UCSD-AML1 (cell line): ENCODE data around the gene ABCG1.
"Not testable (repeated sequence)": the region's sequence is repeated elsewhere in the genome, so short reads cannot be mapped to it uniquely, and the experiment has no call there.

ENCODE experiments used
- DNase-seq: peaks from one replicate; lab custom pipeline; 2025; ENCODE audit not compliant: unreplicated experiment; lab: John Stamatoyannopoulos, UW

ABCG1 gene

DNA sequence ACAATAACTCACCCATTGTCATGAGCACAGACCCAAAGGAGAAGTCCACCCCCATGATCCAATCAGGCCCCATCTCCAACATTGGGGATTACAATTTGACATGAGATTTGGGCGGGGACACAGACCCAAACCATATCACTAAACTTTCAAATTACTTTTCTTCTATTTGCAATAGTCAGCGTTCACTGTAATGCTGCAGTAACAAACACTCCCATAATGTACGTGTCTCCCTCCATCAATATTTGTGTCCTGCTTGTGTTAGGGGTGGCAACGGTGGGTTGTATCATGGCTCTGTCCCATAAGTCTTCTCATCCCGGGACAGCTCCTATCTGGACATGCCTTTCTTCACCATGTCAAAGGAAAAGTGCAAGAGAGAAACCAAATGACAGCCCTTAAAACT, 70.0 kb downstream of the ABCG1 start:
- no peak for DNase-seq

DNA sequence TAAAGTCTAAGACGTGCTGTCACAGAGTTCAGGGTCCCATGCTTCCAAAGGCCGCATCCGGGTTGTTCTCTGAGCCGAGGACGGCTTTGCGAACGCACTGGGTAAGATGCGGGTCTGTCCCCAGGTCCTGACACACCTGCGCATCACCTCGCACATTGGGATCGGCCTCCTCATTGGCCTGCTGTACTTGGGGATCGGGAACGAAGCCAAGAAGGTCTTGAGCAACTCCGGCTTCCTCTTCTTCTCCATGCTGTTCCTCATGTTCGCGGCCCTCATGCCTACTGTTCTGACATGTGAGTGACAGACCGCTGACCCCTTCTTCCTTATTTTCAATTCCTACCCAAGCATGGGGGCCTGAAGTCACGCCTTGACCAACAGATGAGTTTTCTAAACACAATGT, 71.0 kb downstream of the ABCG1 start:
- DNase-seq, result no peak

DNA sequence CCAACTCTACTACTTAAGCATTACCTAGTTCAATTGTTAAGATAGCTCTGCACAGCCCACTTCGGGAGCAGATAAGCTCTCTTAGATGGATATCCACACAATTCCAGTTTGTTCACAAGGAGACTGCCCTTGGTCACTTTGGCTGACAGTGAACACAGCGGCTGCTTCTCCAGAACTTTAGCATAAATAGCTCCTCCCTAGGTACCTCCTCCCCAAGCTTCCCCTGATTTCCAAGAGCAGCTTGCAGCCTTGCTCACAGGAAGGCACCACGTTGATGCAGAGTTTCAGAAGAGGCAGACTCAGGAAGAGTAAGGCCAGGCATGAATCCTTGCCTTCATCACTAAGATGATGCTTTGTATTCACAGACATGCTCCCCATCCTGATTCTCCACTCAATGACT, 71.6 kb downstream of the ABCG1 start:
- DNase-seq, result no peak

DNA sequence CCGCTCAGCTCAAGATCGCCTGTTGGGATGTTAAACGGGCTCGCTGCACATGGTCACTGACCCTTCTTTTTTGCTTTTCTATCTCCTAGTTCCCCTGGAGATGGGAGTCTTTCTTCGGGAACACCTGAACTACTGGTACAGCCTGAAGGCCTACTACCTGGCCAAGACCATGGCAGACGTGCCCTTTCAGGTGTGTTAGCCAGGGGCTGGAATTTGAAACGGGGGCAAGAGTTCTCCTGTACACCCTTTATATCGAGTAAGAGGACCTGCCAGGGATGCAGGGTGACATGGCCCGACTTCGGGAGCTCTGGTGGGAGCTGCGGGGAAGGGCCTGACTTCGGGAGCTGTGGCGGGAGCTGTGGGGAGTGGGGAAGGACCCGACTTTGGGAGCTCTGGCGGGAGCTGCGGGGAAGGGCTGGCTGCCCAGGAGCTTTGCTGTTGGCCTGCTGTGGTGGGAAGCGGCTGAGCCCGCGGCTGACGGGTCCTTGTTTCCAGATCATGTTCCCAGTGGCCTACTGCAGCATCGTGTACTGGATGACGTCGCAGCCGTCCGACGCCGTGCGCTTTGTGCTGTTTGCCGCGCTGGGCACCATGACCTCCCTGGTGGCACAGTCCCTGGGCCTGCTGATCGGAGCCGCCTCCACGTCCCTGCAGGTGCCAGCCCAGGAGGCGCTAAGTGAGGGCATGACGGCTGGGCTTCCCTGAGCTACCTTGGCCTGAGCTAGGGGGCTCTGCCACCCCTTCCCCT, 72.2 kb downstream of the ABCG1 start:
- no peak for DNase-seq

DNA sequence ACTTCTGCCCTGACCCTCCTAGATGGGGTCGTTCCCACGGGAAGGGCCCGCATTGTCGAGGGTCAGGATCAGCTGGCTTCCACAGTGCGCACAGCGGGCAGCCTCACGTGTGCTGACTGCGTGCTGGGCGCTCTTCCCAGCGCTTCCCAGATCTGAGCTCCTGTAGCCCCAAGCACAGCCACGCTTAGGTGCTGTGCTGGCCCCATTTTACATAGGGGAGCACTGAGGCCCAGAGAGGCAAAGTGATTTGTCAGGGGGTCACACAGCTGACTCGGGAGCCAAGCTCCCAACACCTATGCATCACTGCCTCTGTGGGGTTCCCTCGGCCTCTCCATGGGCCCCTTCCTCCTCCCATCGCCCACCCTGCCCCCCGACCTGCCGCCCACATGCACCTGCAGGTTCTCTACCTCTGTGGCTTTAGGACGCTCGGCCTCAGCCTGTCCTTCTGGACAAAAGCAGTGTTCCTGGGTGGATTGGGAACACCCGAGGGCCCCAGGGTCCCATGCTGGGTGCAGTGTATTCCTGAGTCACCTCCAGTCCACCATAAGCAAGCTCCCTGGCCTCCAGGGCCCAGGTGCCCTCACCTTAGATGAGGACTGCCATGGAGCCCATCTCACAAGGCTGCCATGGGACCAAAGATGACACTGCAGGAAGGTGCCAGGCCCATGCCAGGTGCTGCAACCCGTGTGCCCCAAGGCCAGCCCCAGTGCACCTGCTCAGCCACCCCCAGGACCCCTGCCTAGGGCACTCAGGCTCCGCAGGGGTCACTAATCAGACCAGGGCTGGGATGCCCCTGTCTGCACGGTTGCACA, 73.0 kb downstream of the ABCG1 start:
- DNase-seq, result no peak

DNA sequence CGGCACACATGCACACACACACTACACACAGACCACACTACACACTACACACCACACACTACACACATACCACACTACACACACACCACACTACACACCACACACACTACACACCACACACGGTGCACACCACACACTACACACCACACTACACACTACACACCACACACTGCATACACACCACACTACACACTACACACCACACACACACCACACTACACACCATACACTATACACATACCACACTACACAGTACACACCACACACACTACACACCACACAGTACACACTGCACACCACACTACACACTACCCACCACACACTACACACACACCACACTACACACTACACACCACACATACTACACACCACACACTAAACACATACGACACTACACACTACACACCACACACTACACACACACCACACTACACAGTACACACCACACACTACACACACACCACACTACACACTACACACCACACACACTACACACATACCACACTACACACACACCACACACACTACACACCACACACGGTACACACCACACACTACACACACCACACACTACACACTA, 73.7 kb downstream of the ABCG1 start:
- not testable (repeated sequence) for DNase-seq

DNA sequence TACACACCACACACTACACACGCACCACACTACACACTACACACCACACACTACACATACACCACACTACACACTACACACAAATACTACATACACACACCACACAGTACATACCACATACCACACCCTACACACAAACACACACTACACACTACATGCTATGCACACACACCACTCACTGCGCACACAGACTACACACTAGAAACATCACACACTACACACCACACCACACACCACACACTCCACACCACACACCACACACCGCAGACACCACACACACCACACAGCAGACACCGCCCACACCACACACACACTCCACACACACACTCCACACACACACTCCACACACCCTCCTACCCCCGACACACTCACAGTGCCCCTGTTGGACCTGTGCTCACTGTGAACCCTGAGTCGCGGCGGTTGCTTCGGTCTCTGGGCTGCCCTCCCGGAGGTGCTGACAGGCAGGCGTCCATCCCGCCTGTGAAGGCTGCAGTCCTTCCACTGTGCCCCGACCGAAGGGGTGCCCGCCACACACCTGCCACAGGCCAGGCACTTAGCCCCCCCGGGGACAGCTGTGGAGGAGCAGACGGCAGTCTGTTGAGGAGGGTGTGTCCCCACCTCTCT, 74.8 kb downstream of the ABCG1 start:
- DNase-seq, result no peak

DNA sequence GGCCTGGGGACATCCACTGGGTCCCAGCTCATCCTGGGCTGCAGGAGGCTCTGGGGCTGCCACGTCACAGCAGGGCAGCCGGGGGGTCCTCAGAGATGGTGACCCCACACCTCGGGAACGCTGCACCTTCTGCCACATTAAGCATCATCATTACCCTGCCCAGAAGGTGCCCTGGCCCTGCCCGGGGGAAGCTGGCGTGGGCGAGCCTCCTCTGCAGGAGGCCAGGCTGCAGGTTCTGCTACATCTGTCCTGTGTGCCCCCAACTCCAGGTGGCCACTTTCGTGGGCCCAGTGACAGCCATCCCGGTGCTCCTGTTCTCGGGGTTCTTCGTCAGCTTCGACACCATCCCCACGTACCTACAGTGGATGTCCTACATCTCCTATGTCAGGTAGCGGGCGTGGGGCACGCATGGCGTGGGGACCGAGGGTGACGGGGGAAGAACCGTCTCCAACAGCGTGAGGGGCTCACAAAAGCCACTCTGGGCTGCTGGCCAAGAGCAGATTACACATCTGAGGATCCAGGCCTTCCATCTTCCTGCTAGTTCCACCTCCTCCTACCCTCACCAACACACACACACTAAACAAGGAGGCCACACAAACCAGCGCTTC, 75.4 kb downstream of the ABCG1 start:
- DNase-seq, result no peak

DNA sequence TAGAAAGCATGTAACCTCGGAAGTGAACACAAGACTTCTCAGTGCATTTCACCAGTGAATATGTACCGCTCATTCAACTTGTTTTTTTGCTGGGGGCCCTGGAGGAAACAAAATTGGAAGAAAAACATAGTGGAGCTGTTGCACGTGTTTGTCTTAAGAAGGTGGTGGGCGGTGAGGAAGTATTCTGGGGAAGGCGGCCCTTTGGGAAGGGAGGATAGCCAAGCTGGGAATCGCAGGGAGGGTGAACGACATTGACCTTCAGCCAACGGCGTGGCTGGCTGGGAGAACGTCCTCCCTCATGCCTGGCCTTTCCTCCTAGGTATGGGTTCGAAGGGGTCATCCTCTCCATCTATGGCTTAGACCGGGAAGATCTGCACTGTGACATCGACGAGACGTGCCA, 76.9 kb downstream of the ABCG1 start:
- no peak for DNase-seq

DNA sequence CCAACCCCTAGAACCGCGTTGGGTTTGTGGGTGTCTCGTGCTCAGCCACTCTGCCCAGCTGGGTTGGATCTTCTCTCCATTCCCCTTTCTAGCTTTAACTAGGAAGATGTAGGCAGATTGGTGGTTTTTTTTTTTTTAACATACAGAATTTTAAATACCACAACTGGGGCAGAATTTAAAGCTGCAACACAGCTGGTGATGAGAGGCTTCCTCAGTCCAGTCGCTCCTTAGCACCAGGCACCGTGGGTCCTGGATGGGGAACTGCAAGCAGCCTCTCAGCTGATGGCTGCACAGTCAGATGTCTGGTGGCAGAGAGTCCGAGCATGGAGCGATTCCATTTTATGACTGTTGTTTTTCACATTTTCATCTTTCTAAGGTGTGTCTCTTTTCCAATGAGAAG, 77.6 kb downstream of the ABCG1 start:
- no peak for DNase-seq

DNA sequence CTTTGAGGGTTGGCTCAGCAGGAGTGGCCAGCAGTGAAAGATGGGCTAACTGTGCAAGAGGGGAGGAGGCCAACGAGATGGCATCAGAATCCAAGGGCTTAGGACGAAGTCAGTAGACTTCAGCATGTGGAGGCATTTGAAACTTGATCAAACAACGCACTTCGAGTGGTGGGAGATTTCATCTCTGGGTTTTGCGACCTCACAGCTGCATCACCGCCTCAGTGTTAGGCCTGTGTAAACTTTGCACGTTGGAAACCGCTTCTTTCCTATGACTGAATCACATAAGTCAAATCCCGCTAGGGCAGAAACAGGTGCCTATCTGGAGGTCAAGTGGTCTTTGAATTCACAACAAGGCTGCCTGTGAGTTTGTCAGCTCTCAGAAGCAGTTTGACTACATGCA, 78.4 kb downstream of the ABCG1 start:
- no peak for DNase-seq

DNA sequence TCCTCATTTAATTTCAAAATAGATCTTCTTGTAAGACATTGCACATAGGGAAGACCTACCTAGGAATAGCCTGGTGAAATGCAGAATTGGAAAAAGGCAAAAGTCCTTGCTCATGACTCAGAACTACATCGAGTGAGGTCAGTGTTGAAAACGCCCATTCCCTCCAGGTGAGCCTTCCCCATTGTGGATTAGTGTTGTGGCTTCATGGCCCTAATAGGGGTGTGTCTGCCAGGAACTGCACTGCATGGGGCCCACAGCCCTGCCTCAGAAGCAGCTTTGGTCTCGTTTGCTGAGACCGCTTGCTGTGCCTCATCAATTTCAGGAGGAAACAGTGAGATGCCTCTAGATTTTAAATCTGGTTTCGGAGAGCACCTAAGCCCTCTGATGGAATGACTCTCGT, 79.3 kb downstream of the ABCG1 start:
- no peak for DNase-seq

DNA sequence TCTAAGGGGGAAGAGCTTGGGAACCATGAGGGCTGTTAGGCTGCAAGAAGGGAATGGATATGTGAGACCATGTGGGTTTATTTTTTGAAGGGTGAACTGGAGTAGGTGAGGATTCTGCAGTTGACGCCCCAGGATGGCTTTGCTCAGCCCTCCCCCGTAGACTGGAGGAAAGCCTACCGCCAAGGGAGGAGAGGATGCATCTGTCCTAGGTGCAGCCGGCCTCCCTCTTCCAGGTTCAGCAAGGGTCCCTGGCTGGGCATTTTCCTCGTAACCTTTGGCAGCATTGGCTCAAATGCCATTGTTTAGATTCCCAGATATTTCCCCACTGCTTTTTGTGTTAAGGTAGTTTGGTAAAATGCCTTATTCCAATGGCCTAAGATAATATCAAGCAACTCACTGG, 79.7 kb downstream of the ABCG1 start:
- no peak for DNase-seq

DNA sequence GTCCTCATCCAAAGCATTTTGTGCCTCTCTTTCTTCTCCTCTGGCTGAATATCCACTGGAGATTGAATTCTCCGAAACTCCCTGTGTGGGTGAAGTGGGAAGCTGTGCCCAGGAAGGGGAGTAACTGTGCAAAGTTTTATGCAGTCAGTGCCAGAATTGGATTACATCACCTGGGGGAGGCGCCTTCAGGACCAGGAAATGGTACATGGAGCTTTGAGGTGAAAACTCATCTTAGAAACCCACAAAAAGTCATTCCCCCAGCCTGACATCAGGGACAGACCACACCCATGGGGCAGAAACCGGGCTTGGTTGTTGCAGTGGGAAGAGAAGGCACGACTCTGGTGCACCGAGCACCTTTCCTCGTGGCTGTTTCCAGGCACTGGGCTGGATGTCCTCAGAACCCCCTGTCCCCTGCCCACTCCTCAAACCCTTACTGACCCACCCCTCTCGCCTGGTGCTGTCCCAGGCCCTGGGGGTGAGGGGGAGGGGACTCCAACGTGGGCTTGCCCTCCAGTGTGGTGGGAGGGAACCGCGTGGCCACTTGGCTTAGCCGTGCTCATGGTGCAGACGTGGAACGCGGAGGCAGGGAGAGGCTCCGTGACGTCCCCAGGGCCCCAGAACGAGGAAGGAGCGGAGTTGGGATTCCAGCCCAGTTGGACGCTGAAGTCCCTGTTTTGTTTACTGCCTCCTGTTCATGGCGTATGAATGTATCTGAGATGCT, 80.5 kb downstream of the ABCG1 start:
- peak; percentile 33 for DNase-seq

DNA sequence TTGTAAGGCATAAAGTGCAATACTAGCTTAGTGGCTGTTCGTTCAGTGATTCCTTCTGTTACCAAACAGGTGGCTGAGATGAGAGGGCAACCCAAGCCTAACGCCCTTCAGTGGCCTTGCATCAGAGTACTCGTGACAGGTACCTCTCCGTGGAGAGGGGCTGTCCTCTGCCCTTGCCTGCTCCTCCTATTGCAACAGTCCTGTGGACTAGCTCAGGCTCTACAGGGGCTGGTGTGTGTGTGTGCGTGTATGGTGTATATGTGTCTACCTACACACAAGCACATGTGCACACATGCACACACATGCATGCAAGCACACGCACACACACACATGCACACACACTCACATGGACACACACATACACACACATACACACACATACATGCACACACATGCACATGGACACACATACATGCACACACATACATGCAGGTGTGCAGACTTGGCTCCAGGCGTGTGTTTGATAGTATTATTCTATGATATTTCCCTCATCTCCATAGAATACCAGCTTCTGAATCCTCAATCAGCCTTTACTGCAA, 81.2 kb downstream of the ABCG1 start:
- no peak for DNase-seq

DNA sequence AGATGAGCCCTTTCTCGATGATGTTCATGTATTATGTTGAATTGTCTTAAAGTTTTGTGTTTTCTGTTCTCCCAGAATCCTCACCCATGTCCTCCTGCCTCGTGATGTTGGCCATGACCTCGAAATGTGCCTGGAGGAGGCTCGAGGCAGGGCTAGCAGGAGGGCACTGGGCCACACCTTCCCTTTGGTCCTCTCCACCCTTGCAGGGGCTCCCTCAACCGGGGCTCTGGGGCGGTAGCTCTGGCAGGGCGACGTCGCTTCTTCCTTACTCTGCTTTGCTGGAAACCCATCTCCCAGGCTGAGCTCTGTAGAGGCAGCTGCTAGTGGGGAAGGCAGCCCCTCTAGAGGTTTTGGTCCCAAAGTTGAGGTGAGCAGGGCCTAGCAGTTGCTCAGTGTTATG, 82.0 kb downstream of the ABCG1 start:
- DNase-seq, result no peak

DNA sequence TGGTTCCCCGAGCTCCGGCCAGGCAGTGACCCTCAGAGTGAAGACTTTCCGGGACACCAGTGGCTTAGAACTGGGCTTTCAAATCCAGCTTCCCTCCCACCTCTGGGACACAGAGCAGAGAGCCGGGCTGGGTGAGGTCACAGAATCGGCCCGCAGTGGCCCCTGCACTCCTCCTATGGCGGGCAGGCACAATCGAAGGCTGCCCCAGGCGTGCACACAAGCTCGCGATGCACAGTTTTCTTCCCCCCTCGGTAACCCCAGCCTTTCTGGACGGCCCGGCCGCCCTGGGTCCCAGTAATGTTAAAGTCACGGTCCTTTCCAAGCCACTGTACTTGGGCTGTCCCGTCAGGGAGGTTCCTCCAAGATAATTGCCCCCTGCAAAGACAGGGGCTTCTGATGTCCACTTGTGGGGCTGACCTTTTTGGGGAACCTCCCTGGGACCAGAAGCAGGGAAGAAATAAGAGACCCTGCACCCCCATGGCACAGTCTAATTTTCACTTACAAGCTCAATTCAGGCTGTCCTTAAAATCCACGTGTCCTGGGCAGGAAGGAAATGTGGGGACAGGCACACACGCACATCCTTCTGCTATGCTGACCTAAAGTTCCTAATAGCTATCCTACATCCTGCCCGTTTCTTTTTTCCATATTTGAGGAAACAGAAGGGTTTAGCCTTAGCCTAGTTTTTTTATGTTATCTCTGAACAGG, 82.6 kb downstream of the ABCG1 start:
- DNase-seq, result peak; percentile 65

DNA sequence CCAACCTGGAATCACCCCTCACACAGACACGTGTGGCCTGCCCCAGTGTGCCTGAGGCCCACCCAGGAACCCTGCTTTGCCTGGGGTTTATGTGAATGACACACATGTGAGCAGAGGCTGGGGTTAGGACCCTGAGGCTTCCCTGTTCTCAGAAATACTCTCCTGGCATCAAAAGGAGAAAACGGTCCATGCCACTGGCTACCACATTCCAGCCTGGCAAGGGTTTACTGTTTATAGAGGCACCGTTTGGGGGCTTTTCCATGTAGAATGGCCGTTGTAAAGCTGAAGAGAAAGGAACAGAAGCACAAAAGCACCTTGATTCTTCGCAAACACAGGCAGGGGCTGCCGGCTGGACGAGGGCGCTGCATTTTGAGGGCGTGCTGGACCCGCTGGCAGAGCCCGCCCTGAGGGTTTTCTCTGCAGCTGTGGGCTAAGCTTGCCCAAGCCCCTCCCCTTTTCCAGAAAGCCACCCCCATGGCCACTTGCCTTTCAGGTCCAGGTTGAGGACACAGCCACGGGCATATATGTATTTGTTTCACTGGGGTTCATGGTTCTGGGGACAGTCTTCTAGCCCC, 83.2 kb downstream of the ABCG1 start:
- DNase-seq, result peak; percentile 65

DNA sequence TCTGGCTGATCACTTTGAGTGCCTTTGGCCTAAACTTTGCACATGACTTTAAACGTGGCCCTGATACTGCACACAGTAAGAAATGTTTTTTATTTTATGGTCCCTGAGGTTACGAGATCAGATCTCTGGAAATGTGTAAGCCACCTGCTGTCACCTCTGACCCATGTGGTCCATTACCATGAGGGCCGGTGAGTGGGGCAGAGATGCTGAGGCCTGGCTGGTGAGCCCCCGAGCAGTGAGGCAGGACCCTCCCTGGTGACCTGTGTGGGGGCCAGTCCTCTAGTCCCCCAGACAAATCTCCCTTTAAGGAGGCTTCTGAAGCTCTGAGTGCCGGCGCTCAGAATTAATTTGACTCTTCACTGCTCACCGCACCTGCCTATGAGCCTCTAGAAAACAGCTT, 83.9 kb downstream of the ABCG1 start:
- no peak for DNase-seq
